Skeletal muscle cell (primary cell): ENCODE data around the gene LIFR.

Source experiments
- DNase-seq: peaks from one replicate; pipeline ENCODE4 v3.0.0-alpha.2; 2010; ENCODE audit warnings: low read depth
- H3K4me3 ChIP-seq: 2 replicates; pipeline ENCODE4 v1.5.1; 2011; ENCODE audit warnings: low read depth, mild to moderate bottlenecking, control low read depth, low read length, moderate library complexity

Gene LIFR

GRCh38 chr5:38554861-38555260 lies 1.6 kb downstream of the LIFR start:
- no peak for DNase-seq
- H3K4me3 ChIP-seq: peak overlapping the region; percentile 82

GRCh38 chr5:38554403-38554802 lies 2.0 kb downstream of the LIFR start:
- no peak for DNase-seq
- no peak overlapping the region for H3K4me3 ChIP-seq

DNA sequence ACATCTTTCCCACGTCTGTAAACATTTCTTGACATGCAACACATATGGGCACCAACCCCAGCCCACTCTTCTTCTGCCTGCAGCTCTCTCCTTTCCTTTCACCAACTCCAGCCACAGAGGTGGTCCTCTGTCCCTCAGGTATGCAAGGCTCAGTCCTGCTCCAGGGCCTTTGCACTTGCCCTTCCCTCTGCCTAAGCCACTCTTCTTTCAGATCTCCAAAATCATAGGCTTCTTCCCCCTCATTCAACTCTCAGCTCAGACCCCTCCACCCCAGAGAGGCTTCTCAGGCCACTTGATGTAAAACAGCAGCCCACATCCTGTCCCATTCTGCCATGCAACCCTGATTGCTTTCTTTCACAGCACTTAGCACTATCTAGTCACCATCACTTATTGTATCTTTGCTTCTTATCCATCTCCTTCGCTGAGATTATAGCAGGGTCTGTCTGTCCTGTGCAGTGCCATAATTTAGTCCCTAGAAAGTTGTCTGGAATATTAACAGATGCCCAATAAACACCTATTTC lies 3.4 kb downstream of the LIFR start:
- DNase-seq: no peak
- H3K4me3 ChIP-seq: no peak overlapping the region

- H3K4me3 ChIP-seq: no peak overlapping the region
- peak; percentile 23 for DNase-seq
Measured at GRCh38 chr5:38551030-38552017, 5.1 kb downstream of the LIFR start.

DNA sequence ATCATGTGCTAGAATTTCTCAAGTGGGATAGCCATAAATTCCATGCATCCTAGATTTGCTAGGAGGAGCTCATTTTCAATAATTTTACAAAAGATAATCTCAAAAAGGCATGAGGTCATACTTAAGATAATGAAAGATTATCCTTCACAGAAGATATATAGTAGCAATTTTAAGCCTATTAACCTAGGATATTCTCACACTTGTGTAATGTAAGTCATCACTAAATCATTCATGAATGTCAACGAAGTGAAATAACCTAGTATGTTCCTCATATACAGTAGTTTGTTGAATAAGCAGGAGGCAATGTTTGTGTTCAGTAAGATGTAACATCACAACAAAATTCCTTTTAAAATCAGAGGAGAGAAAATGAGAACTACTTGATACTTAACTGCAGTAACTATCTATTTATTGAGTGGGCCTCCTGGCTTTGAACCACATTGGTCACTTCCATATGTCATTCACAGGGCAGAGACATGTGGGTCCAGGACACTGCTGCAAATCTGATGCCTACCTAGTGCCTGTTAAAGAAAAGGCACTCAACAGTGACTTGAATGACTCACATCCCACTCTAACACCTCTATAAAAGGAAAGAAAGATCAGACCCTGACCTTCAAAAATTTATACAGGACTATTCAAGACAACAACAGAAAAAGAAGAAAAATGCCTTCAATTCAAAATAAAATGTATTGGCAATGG lies 8.2 kb downstream of the LIFR start:
- DNase-seq: no peak
- H3K4me3 ChIP-seq: no peak overlapping the region

GRCh38 chr5:38547257-38547656 lies 9.2 kb downstream of the LIFR start:
- DNase-seq: no peak

GRCh38 chr5:38546691-38547146 lies 9.7 kb downstream of the LIFR start:
- DNase-seq: no peak

More at GRCh38 chr5:38547257-38547656, 9.2 kb downstream of the LIFR start:
- no peak overlapping the region for H3K4me3 ChIP-seq

GRCh38 chr5:38543886-38544285 lies 12.6 kb downstream of the LIFR start:
- H3K4me3 ChIP-seq: no peak overlapping the region
- DNase-seq: no peak

More at GRCh38 chr5:38546691-38547146, 9.7 kb downstream of the LIFR start:
- no peak overlapping the region for H3K4me3 ChIP-seq

GRCh38 chr5:38543074-38543473 lies 13.4 kb downstream of the LIFR start:
- no peak for DNase-seq
- no peak overlapping the region for H3K4me3 ChIP-seq

GRCh38 chr5:38541174-38541725 lies 15.2 kb downstream of the LIFR start:
- H3K4me3 ChIP-seq: no peak overlapping the region
- DNase-seq: no peak

GRCh38 chr5:38540314-38540713 lies 16.1 kb downstream of the LIFR start:
- no peak for DNase-seq
- H3K4me3 ChIP-seq: no peak overlapping the region

GRCh38 chr5:38538161-38538560 lies 18.3 kb downstream of the LIFR start:
- H3K4me3 ChIP-seq: no peak overlapping the region
- no peak for DNase-seq

DNA sequence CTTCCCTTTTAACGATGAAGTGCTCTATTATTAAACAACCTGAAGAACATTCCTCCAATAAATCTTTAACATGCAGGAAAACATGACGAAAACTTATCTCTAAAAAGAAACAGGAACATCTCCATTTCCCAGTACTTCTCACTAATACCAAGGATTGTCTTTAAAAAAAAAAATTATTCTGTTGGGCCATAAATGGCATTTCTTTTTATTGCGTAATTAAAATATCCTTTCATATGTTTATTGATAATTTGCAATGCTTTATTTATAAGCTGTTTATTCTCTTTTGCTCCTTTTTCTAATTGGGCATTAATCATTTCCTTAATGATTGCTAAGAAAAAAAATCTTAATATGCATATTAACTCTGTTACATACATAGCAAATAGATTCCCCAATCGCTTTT lies 18.9 kb downstream of the LIFR start:
- DNase-seq: no peak

GRCh38 chr5:38536968-38537367 lies 19.5 kb downstream of the LIFR start:
- no peak overlapping the region for H3K4me3 ChIP-seq
- no peak for DNase-seq

More for the DNA sequence above, 18.9 kb downstream of the LIFR start:
- H3K4me3 ChIP-seq: no peak overlapping the region

DNA sequence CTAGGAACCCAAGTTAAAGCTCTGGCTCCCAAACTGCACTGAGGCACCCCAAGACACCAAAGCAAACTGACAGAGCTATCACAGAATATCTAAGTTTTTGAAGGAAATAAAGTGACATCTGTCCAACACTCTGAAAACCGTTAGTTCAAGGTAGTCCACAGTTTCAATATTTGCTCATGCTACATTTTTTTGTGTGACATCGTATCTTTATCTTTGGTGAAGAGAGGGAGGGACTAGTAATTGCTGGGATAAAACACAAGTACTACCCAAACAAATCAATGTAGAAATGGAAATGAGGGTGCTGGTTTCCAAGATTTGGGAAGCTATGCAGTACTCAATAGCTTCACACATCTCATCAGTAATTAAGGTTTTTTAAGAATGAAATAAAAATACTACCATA lies 20.6 kb downstream of the LIFR start:
- no peak overlapping the region for H3K4me3 ChIP-seq
- no peak for DNase-seq

- no peak for DNase-seq
- no peak overlapping the region for H3K4me3 ChIP-seq
Measured at GRCh38 chr5:38535248-38535750, 21.1 kb downstream of the LIFR start.

DNA sequence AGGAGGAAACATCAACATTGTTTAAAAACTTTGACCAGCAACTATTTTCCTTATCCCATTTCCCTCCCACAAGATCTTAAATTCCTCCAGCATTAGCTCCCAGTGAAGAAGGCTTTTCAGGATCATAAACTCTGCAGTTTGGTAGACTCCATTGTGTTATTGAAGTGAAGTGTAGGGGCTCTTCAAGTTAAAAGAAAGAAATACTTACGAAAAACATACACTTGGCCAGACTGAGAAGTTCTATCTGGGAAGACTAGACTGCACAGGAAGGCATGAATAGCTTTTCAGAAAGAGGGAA lies 22.3 kb downstream of the LIFR start:
- H3K4me3 ChIP-seq: no peak overlapping the region
- no peak for DNase-seq

DNA sequence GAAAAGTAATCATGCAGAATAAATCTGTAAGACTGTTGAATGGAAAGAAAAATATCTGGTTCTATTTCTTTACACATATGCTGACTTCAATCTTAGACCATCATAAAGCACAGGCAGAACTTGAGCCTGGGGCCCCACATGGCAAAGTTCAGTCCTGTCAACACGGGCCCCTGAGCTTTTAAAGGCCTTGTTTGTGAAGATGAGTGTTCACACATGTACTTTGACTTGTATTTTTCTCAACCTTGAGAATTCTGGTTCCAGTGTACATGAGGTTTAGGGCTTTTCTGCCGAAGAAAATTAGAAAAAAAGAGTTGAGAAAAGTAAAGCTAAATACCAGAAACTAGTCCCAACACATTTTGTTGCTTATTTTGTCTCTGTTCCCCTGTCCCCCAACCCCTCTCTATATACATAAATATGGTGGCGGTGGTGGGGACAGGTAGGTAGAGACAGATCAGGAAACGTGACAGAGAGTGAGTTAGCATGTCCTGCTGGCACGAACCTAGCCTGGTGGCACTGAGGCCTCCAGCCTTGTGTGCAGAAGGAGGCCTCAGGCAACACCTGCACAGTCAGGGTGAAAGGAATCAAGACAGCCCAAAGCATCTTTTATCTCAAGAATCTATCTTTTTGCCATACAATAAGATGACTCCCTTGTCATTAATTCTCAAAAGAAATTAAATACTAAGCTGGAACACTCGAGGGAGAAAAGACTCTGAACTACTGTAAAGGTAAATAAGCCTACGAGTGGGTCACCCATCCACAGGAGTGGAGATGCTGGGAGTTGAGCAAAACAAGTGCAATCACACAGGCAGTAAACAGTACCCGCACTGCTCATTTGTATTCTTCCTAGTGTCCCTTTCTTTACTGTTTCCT lies 22.9 kb downstream of the LIFR start:
- DNase-seq: no peak
- no peak overlapping the region for H3K4me3 ChIP-seq

DNA sequence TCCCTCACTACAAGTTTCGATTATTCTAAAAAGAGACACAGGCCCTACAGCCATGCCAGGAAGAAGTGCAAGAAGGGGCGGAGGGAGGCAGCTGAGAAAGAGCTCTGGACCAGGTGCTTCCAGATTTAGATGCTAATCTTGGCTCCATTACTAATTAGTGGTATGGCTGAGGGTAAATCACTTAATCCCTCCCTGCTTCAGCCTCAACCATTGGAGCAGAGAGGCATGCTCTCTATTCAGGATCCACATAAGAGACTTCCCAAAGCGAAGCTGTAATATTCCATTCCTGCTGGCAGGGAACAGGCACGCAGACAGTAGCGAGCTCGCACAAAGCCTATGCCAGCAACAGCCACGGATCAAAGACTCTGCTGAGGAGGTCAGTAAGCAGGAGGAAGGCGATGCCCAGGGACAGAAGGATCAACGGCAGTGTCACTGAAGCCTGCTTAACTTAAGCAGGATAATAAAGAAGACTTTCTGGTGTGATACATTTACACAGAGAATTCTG lies 24.2 kb downstream of the LIFR start:
- no peak for DNase-seq
- no peak overlapping the region for H3K4me3 ChIP-seq
